Stimulated activated CD4-positive, alpha-beta T cell treated with anti-CD3 and anti-CD28 coated beads, Interleukin-2, amount 100 ng/mL, for 24 hours (primary cell): ENCODE results near the gene TRIM41.
"Not testable (repeated sequence)": the region's sequence is repeated elsewhere in the genome, so short reads cannot be mapped to it uniquely, and the experiment has no call there.

Experiments used
- DNase-seq, 2 donors: peaks; one replicate each; pipeline ENCODE4 v3.0.0-alpha.2; 2020

TRIM41 gene

DNA sequence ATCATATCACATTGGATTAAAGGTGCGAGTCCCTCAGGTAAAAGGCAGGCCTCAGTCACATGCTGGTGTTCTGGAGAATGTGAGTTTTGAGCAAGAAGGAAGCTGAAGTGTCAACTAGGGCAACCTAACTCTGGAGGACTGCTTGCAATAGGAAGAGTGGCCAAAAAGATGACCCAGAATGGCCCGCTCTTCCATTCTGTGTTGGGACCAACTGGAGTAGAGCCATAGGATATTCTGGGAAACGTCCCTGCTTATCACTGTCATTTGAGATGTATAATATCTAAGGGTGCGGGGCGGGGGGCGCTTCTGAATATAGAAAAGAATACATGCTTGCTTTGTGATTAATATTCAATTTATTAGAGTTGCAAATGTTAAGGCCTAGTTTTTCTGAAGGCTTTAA, 11.0 kb upstream of the TRIM41 start:
- no peak for DNase-seq

DNA sequence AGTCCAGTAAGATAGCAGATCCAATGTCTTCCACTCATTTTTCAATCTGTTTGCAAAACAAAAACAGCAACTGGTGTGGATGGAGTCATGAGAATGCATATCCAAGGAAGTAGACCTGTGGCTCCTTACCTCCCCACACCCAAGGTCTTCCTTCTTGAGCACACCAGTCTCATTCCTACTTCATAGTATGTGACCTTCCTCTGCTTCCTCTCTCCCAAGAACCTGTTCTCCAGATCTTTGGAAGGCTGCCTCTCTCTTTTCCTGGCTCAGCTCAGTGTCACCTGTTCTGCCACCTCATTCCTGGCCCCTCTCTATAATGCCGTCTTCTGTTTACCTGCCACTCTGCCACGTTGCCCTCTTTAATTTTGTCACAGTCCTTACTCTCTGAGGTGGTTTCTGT, 10.1 kb upstream of the TRIM41 start:
- no peak for DNase-seq

DNA sequence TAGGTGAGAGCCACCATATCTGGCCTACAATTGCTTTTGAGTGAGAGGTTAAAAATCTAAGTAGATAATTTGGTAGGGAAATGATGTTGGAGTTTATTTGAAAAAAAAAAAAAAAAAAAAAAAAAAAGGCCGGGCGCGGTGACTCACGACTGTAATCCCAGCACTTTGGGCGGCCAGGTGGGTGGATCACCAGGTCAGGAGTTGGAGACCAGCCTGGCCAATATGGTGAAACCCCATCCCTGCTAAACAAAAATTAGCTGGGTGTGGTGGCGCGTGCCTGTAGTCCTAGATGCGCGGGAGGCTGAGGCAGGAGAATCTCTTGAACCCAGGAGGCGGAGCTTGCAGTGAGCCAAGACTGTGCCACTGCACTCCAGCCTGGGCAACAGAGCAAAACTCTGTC, 8.8 kb upstream of the TRIM41 start:
- not testable (repeated sequence) for DNase-seq

GRCh38 chr5:181215997-181216989, 6.8 kb upstream of the TRIM41 start:
- peak in 1 of 2 donors; percentile 43 for DNase-seq

DNA sequence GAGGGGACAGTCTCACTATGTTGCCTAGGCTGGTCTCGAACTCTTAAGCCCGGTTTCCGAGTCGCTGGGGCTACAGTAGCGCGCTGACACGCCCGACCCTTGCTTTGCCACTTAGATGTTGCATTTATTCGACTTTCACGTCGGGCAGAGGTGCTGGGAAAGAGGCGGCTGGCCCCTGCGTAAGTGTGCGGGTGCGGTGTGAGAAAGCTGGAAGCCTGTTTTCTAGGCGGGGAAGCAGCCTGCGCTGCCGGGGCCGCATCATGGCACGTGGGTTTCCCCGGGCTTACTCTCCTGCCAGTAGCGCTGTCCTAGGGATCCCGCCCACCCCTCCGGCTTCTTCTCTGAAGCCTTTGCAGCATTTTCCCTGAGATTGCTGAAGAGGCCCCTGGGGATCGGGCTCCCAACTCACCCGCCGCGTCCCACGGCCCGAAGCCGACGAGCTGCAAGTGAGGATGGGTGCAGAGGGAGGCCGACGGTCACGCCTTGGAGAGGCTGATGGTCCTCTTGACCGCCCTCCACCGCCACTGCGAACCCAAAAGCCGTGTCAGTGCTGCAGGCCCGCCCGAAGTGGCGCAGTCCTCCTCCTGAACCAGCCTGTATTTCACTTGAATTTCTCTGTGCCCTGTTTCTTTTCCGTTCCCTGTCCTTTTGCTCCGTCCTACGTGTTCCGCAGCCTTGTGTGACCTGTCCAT, 5.8 kb upstream of the TRIM41 start:
- DNase-seq, result peak; percentile 66 to 75

DNA sequence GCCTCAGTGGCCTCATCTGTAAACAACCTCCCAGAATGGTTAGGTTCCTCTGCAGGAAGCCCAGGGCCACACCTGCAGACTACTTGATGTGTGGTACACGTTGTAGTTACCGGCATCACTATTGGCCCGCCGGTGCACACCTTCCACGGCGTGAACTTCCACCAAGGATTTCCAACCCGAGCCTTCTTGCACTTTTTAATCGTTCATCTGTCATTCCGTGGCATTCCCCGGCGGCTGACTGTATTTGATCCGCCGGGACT, 5.3 kb upstream of the TRIM41 start:
- DNase-seq, result peak; percentile 38 to 51

DNA sequence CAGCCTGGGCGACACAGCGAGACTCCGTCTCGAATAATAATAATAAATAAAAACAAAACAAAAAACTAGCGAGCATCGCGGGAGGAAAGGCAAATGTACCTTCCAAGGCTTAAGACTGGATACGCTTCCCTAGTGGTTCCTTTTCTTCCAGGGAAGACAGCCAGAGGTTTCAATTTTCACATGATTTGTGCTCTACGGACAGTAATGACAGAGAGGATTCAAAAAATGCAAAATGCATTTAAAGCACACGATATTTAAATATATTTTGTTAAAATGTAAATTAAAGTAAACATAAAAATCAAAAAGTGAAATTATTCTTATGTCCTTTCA, 4.3 kb upstream of the TRIM41 start:
- DNase-seq, result no peak

DNA sequence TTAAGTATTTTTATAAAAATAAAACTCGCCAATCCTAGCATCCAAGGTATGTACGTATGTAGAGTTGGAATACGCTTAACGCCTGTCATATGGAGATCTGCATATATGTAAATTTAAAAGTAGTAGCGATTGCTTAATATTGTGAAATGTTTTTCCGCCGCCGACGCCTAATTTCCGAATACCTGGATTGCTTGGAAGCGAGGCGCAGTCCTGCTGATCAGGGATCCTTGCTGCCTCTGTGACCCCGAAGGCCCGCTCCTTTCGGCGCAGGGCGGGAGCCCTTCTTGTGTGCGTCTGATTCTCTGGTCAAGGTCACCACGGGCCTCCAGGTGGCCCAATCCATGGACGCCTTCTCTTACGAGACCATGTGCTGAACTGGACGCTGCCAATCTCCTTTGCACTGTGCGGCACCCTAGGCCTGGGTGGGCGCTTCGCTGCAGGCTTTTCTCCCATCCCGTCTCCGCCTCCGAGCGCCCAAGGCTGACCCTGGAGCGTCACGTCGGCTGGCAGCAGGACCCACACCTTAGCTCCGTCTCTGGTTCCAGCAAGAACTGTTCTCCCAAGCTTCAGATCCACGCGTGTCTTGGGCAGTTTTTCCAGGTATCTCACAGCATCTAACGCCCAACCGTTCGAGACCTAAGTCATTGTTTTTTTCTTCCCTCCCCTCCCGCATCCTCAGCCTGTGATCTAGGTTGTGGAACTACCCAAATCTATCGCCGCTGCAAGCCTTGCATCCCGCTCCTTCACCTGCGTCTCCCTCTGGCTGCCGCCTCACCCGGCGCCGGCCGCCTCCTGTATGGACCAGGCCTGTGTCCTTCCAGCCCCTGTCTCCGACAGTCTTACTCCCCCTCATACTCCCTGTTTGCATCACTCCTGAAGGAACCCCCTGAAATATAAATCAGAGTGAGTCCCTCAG, 3.6 kb upstream of the TRIM41 start:
- DNase-seq, result no peak

DNA sequence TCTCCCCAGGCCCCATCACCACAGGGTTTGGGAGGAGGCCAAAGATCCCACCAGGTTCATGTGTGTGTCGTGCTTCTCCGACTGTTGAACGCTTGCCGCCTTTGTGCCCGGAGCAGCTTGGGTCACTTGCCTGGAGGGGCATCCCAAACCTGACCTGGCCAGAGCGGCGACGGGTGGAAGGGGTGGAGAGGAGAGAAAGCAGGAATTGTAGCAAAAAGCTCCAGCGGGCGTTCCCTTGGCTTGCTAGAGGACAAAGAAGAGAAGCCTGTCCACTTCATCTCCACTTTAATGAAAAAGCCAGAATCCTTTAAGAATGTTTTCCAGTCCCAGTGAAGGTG, 2.9 kb upstream of the TRIM41 start:
- no peak for DNase-seq

DNA sequence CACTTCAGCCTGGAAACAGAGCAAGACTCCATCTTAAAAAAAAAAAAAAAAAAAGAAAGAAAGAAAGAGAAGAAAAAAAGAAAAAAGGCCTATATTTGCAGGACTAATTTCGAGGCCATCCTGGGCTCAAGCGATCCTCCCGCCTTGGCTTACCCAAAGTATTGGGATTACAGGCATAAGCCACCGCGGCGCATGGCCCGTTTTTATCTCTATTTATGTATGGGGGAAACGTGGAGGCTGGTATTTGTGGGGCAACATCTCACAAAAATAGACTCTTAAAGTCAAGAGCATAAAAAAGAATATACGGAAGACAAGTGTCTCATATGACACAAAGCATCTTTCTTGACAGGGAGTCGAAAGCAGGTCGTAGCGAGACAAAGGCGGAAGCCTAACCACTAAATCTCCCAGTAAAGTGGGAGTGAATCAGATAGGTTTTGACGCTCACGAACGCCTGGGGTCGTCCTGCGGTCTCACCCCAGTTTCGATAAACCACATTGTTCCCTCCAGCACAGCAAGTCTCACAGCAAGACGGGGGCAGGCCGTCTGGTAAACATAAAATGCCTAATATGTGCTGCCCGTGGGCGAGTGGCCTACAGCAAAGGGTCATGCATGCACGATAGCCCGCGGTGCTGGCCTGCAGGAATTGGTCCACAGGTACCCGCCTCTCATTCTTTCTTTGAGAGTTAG, 1.8 kb upstream of the TRIM41 start:
- DNase-seq, result peak in 1 of 2 donors; percentile 61

GRCh38 chr5:181221792-181222629, 1.1 kb upstream of the TRIM41 start:
- DNase-seq, result peak; percentile 98 to 99

DNA sequence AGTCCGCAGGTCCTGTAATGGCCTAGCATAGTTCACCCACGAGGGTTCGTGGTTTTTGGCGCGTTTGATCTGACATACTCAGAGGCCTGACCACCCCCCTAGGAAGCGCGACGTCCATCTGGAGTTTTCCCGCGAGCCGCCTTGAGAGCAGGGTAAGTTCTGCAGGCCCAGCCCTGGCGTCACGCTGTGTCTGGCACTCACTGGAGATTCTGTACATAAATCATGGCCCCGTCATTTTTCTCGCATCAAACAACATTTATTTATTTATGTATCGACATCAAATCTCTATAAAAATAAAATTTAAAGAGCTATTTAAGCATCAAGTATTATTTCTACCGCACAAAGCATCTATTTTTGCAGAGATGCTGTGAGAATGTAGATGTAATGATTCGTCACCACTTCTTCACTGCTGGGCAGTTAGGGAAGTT, 437 bp upstream of the TRIM41 start:
- no peak for DNase-seq

- peak; percentile 64 to 66 for DNase-seq
Measured at GRCh38 chr5:181223729-181224389, 778 bp downstream of the TRIM41 start.

DNA sequence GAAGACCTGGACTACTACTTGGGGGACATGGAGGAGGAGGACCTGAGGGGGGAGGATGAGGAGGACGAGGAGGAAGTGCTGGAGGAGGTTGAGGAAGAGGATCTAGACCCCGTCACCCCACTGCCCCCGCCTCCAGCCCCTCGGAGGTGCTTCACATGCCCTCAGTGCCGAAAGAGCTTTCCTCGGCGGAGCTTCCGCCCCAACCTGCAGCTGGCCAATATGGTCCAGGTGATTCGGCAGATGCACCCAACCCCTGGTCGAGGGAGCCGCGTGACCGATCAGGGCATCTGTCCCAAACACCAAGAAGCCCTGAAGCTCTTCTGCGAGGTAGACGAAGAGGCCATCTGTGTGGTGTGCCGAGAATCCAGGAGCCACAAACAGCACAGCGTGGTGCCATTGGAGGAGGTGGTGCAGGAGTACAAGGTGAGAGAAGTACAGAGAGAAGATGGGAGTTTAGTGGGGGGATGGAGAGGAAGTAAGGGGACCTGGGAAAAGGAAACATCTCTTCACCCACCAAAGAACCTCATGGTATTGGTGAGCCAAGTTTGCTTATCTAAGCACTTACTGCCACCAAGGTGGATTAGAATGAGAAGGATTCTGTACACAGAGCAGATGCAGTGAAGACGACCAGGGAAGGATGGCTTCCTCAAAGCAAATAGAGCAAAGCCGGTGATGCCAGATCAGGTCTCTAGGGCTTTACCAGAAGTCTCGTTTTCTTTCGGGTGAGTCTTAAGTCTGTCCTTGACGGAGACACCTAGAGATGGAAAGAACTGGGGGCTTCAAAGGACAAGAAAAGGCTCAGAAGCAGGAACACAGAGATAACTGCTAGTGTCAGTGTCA, 1.5 kb downstream of the TRIM41 start:
- DNase-seq, result peak; percentile 47 to 54

DNA sequence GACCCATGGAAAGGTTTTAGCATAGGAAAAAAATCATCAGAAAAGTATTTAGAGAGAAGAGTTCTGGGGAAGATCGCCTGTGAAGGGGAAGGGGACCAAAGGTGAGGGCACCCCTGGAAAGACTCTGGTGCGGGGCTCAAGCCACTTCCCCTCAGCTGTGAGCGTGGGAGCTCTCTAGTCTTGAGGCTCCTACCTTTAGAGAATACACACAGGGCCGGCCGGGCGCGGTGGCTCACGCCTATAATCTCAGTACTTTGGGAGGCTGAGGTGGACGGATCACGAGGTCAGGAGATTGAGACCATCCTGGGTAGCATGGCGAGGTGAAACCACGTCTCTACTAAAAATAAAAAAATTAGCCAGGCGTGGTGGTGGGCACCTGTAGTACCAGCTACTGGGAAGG, 6.9 kb downstream of the TRIM41 start:
- DNase-seq, result no peak

- DNase-seq, result no peak
Measured at GRCh38 chr5:181230551-181230950, 7.5 kb downstream of the TRIM41 start.

DNA sequence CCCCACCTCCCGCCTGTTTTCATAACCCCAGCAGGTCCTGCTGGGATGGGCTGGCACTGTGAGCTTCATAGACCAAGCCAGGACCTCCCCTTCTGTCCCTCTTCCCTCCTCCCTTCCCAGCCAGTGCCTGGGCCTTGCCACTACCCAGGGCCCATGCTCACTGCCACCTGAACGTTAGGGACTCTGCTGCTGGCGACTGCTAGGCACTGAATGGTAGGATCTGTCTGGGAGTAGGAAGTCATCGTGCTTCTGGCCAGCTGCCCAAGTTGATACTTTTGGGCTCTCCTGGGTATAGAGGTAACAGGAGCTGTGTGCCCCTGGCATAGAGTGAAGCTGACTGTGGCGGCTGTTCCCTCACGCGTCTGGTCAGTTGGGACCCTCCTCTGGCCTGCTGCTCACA, 8.4 kb downstream of the TRIM41 start:
- DNase-seq, result no peak

GRCh38 chr5:181232593-181232992, 9.5 kb downstream of the TRIM41 start:
- DNase-seq, result no peak

- no peak for DNase-seq
Measured at GRCh38 chr5:181233088-181233800, 10.2 kb downstream of the TRIM41 start.
